IMR-90 (cell line): ENCODE results near the gene CPNE9. TPM values are rescaled to one million over a fixed set of nuclear protein-coding genes. Genes with fewer than 3 reads are reported as not detected.

ENCODE experiments used
- ATAC-seq: fragments of 200-7000 bp; cut with Tn5 transposase; 2 replicates; pipeline ENCODE4 v1.9.1; 2020; ENCODE audit warnings: low read depth, mild to moderate bottlenecking, moderate library complexity
- BruUV-seq: library from RNA; stranded (reverse); fragments of 400-500 nt; replicated peaks from 2 replicates; lab custom pipeline; 2021; lab: Mats Ljungman, UMichigan
- CTCF ChIA-PET: fragments of 300-600 bp; formaldehyde crosslinking; extraction: SDS; loops from one replicate; lab custom pipeline; 2021; ENCODE audit warnings: antibody characterized with exemption; lab: Yijun Ruan, JAX
- POLR2A ChIA-PET: fragments of 300-600 bp; sonication (Branson Sonifier 250); formaldehyde crosslinking; loops from one replicate; lab custom pipeline; 2022; ENCODE audit warnings: antibody characterized with exemption; ENCODE audit not compliant: unreplicated experiment; lab: Charles Lee
- DNase-seq: peaks from one replicate; pipeline ENCODE4 v3.0.0; 2013
- H2AFZ ChIP-seq: replicated peaks from 2 replicates; pipeline ENCODE3; 2013; ENCODE audit warnings: low read length, mild to moderate bottlenecking; ENCODE audit not compliant: poor library complexity
- H2AK5ac ChIP-seq: 2 replicates; pipeline ENCODE4 v1.6.1; 2013; ENCODE audit warnings: low read depth, low read length, inconsistent platforms
- H2AK9ac ChIP-seq: replicated peaks from 2 replicates; pipeline ENCODE3; 2013; ENCODE audit warnings: mild to moderate bottlenecking, low read depth, low read length, moderate library complexity; ENCODE audit not compliant: poor library complexity
- H2BK120ac ChIP-seq: 2 replicates; pipeline ENCODE4 v1.6.1; 2013; ENCODE audit warnings: low read depth, low read length, inconsistent platforms
- H2BK15ac ChIP-seq: 3 replicates; pipeline ENCODE4 v1.6.1; 2013; ENCODE audit warnings: low read depth, low read length, inconsistent platforms
- H2BK20ac ChIP-seq: 2 replicates; pipeline ENCODE4 v1.6.1; 2013; ENCODE audit warnings: low read depth, mild to moderate bottlenecking, inconsistent platforms, low read length, moderate library complexity
- H2BK5ac ChIP-seq: 2 replicates; pipeline ENCODE4 v1.6.1; 2013; ENCODE audit warnings: mild to moderate bottlenecking, low read depth, low read length, inconsistent platforms; ENCODE audit not compliant: poor library complexity, severe bottlenecking
- H3K14ac ChIP-seq: replicated peaks from 2 replicates; pipeline ENCODE4 v1.6.1; 2013; ENCODE audit warnings: low read depth, low read length, inconsistent platforms
- H3K18ac ChIP-seq: 2 replicates; pipeline ENCODE4 v1.6.1; 2013; ENCODE audit warnings: low read depth, low read length, control low read depth
- H3K23ac ChIP-seq: 2 replicates; pipeline ENCODE4 v1.6.1; 2013; ENCODE audit warnings: low read depth, low read length, inconsistent platforms
- H3K27ac ChIP-seq: 2 replicates; pipeline ENCODE4 v1.5.1; 2013; ENCODE audit warnings: mild to moderate bottlenecking, control low read depth, low read length; ENCODE audit not compliant: insufficient read depth
- H3K27me3 ChIP-seq: 2 replicates; pipeline ENCODE4 v1.6.1; 2013; ENCODE audit warnings: low read length; ENCODE audit not compliant: control insufficient read depth, insufficient read depth
- H3K36me3 ChIP-seq: 2 replicates; pipeline ENCODE4 v1.6.1; 2013; ENCODE audit warnings: low read length, mixed read lengths; ENCODE audit not compliant: control insufficient read depth, insufficient read depth
- H3K4ac ChIP-seq: 2 replicates; pipeline ENCODE4 v1.6.1; 2013; ENCODE audit warnings: low read depth, low read length, inconsistent platforms
- H3K4me1 ChIP-seq: 2 replicates; pipeline ENCODE4 v1.6.1; 2013; ENCODE audit warnings: low read length, mixed read lengths; ENCODE audit not compliant: control insufficient read depth, insufficient read depth
- H3K4me2 ChIP-seq: 2 replicates; pipeline ENCODE4 v1.6.1; 2013; ENCODE audit warnings: low read depth, mild to moderate bottlenecking, control low read depth, low read length, moderate library complexity
- H3K4me3 ChIP-seq: 2 replicates; pipeline ENCODE4 v1.5.1; 2013; ENCODE audit warnings: low read depth, mild to moderate bottlenecking, control low read depth, low read length, moderate library complexity; ENCODE audit not compliant: insufficient read depth
- H3K56ac ChIP-seq: 2 replicates; pipeline ENCODE4 v1.6.1; 2013; ENCODE audit warnings: low read length, inconsistent platforms; ENCODE audit not compliant: insufficient read depth; ENCODE audit errors: extremely low read depth
- H3K79me1 ChIP-seq, 2 experiments: 2 replicates each; pipeline ENCODE4 v1.6.1; 2013; ENCODE audit warnings: low read length in 2 of 2, inconsistent platforms in 1 of 2, low read depth in 1 of 2
- H3K9ac ChIP-seq: 2 replicates; pipeline ENCODE4 v1.6.1; 2013; ENCODE audit warnings: low read depth, low read length, control low read depth
- H3K9me1 ChIP-seq: 2 replicates; pipeline ENCODE4 v1.6.1; 2013; ENCODE audit warnings: low read length, inconsistent platforms; ENCODE audit not compliant: insufficient read depth
- H3K9me3 ChIP-seq: 2 replicates; pipeline ENCODE4 v1.6.1; 2013; ENCODE audit warnings: low read length; ENCODE audit not compliant: control insufficient read depth, insufficient read depth
- H4K20me1 ChIP-seq: 2 replicates; pipeline ENCODE4 v1.6.1; 2013; ENCODE audit warnings: low read length, inconsistent platforms; ENCODE audit not compliant: insufficient read depth
- H4K5ac ChIP-seq: 2 replicates; pipeline ENCODE4 v1.6.1; 2013; ENCODE audit warnings: mild to moderate bottlenecking, low read depth, low read length, control low read depth
- H4K8ac ChIP-seq, 2 experiments: 2 replicates each; pipeline ENCODE4 v1.6.1; 2013; ENCODE audit warnings: low read depth in 2 of 2, low read length in 2 of 2, control low read depth in 1 of 2, inconsistent platforms in 1 of 2
- H4K91ac ChIP-seq: 2 replicates; pipeline ENCODE4 v1.6.1; 2013; ENCODE audit warnings: low read depth, low read length, inconsistent platforms; ENCODE audit not compliant: insufficient read depth
- CHD1 ChIP-seq: IDR thresholded peaks from 2 replicates; pipeline ENCODE4 v1.6.1; 2012; ENCODE audit warnings: low read depth, low read length, improper control_type of control experiment
- CTCF ChIP-seq: conservative IDR thresholded peaks from 2 replicates; pipeline ENCODE4 v1.5.1; 2012; ENCODE audit warnings: mild to moderate bottlenecking, low read depth, low read length, improper control_type of control experiment
- MAFK ChIP-seq: IDR thresholded peaks from 2 replicates; pipeline ENCODE4 v1.6.1; 2012; ENCODE audit warnings: low read depth, low read length, improper control_type of control experiment
- MXI1 ChIP-seq: IDR thresholded peaks from 2 replicates; pipeline ENCODE4 v1.6.1; 2012; ENCODE audit warnings: low read depth, mild to moderate bottlenecking, low read length, moderate library complexity, borderline replicate concordance
- NFE2L2 ChIP-seq: fragments of 150-350 bp; IDR thresholded peaks from 2 replicates; pipeline ENCODE4 v1.6.1; 2016; ENCODE audit warnings: low read depth, mild to moderate bottlenecking, low read length
- POLR2A ChIP-seq: IDR thresholded peaks from 2 replicates; pipeline ENCODE4 v1.6.1; 2012; ENCODE audit warnings: mild to moderate bottlenecking, low read depth, low read length
- RCOR1 ChIP-seq: IDR thresholded peaks from 2 replicates; pipeline ENCODE4 v1.6.1; 2012; ENCODE audit warnings: mild to moderate bottlenecking, low read length, improper control_type of control experiment; ENCODE audit not compliant: insufficient replicate concordance
- RFX5 ChIP-seq: IDR thresholded peaks from 2 replicates; pipeline ENCODE4 v1.8.0; 2012; ENCODE audit warnings: low read depth, mild to moderate bottlenecking, low read length, moderate library complexity
- SMC3 ChIP-seq: fragments of 150-350 bp; IDR thresholded peaks from 2 replicates; pipeline ENCODE4 v1.6.1; 2016; ENCODE audit warnings: low read depth, mild to moderate bottlenecking, antibody characterized with exemption, low read length, moderate library complexity
- WGBS, 2 experiments: methylation state at CpG; one replicate each; pipeline versions ENCODE4 v1.1.5 to v1.1.7; 2013; ENCODE audit warnings: missing lambda C conversion rate in 2 of 2; ENCODE audit not compliant: insufficient read length in 1 of 2; ENCODE audit errors: extremely low coverage in 2 of 2; 5-methylcytosine and 5-hydroxymethylcytosine counted together
- dilution Hi-C: fragments of 300-500 bp; cut with HindIII; formaldehyde crosslinking; loops from one replicate; pipeline ENCODE4 v1.14.3; 2018; ENCODE audit warnings: low sequenced_read_pairs; ENCODE audit not compliant: unreplicated experiment
- in situ Hi-C: fragments of 300-500 bp; cut with MboI; formaldehyde crosslinking; loops from 3 replicates; pipeline ENCODE4 v1.14.3; 2019; ENCODE audit warnings: low sequenced_read_pairs, inconsistent platforms, mixed read lengths
- intact Hi-C: fragments of 100-400 bp; cut with micrococcal nuclease; formaldehyde crosslinking; loops from 2 replicates; pipeline ENCODE4 v1.10.0; 2022
- polyA plus RNA-seq, 3 experiments: library from polyadenylated mRNA; depleted of rRNA; stranded (reverse); fragments of >200 nt; gene quantifications; 2 replicates each; pipeline ENCODE4 v1.2.3, GENCODE V29; 2012; ENCODE audit warnings: low replicate concordance in 1 of 3
- total RNA-seq: library from RNA; depleted of rRNA; stranded (reverse); fragments of >200 nt; gene quantifications from 2 replicates; pipeline ENCODE4 v1.2.3, GENCODE V29; 2012
- TF ChIP-seq, protein P1 (sequence below): fragments of 150-350 bp; IDR thresholded peaks from 2 replicates; pipeline ENCODE4 v1.6.1; 2016; ENCODE audit warnings: low read depth, mild to moderate bottlenecking, low read length, moderate library complexity, borderline replicate concordance

Gene CPNE9
- total and polyA plus RNA-seq, 2 of the 4 experiments (the other 2 are of a cell fraction): not detected

DNA sequence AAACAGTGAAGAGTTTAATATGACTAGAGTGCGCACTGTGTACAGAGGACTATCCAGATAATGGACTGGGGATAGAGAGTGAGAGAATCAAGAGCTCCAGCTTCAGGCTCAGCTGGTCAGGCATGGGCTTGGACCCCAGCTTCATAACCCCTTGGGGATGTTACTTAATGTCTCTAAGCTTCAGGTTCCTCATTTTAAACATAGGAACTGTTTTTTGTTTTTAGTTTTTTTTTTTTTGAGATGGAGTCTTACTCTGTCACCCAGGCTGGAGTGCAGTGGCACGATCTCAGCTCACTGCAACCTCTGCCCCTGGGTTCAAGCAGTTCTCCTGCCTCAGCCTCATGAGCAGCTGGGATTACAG, 18.0 kb downstream of the CPNE9 start:
- DNase-seq: no peak
- no peak overlapping the region for H4K91ac ChIP-seq
- H2BK120ac ChIP-seq: no peak overlapping the region
- no peak overlapping the region for H2BK15ac ChIP-seq
- H3K9me3 ChIP-seq: no peaks in the 10 kb centered on the region
- H3K23ac ChIP-seq: no peak overlapping the region
- no peak overlapping the region for H2BK5ac ChIP-seq
- no peak overlapping the region for H3K56ac ChIP-seq
- no peak overlapping the region for H2AK5ac ChIP-seq
- H3K27me3 ChIP-seq: peaks cover 3% of the 10 kb centered on the region; the same call in 1 of the 2 replicates
- dilution Hi-C loops (no loop called here), in situ Hi-C loops (no loop called here), intact Hi-C loops (no loop called here)
- no peak overlapping the region for H3K27ac ChIP-seq
- no peak overlapping the region for H3K4me2 ChIP-seq
- no peaks in the 10 kb centered on the region for H3K79me1 ChIP-seq
- CTCF ChIA-PET: interaction anchor here (0.6 to 1.1 kb wide), 2 partner anchors 9 to 72 kb away, joined by 3 to 4 read pairs; no protein-coding TSS in a partner anchor
- no CpG with 5 or more reads among the region's 2 CpGs for WGBS, 2 experiments
- POLR2A ChIA-PET: no interaction called here
- BruUV-seq: no TSS peak
- H3K4ac ChIP-seq: no peak overlapping the region
- no peaks in the 10 kb centered on the region for H3K9me1 ChIP-seq
- H3K36me3 ChIP-seq: no peaks in the 10 kb centered on the region
- H2BK20ac ChIP-seq: no peak overlapping the region
- H3K14ac ChIP-seq: no peak overlapping the region
- H4K20me1 ChIP-seq: no peaks in the 10 kb centered on the region
- no peak overlapping the region for H3K4me3 ChIP-seq
- H2AK9ac ChIP-seq: no peak overlapping the region
- no peak overlapping the region for H3K18ac ChIP-seq
- H3K4me1 ChIP-seq: no peaks in the 10 kb centered on the region
- no peak for TF ChIP-seq CHD1
- no peak for TF ChIP-seq POLR2A
- TF ChIP-seq SMC3: no peak
- no peak for TF ChIP-seq CTCF
- TF ChIP-seq RCOR1: no peak
- TF ChIP-seq MXI1: no peak
- TF ChIP-seq RFX5: no peak
- TF ChIP-seq NFE2L2: no peak
- TF ChIP-seq MAFK: no peak
- TF ChIP-seq, protein P1, sequence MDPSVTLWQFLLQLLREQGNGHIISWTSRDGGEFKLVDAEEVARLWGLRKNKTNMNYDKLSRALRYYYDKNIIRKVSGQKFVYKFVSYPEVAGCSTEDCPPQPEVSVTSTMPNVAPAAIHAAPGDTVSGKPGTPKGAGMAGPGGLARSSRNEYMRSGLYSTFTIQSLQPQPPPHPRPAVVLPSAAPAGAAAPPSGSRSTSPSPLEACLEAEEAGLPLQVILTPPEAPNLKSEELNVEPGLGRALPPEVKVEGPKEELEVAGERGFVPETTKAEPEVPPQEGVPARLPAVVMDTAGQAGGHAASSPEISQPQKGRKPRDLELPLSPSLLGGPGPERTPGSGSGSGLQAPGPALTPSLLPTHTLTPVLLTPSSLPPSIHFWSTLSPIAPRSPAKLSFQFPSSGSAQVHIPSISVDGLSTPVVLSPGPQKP: no peak
- no peak overlapping the region for H2AFZ ChIP-seq
- H4K5ac ChIP-seq: no peak overlapping the region
- H3K9ac ChIP-seq: no peak overlapping the region
- no peak for ATAC-seq
- H4K8ac ChIP-seq: no peak overlapping the region
